ENCODE results near the gene NTM. TPM values are rescaled to one million over a fixed set of nuclear protein-coding genes. Genes with fewer than 3 reads are reported as not detected.
A peak's percentile ranks its signal among the peaks of the same experiment; 100 is the strongest.

The NTM gene
- total and polyA plus RNA-seq, 2 of the 8 experiments (the other 6 are each of a cell fraction or from before 2014, with no cell fraction given), result 13.4 to 20.0 TPM

DNA sequence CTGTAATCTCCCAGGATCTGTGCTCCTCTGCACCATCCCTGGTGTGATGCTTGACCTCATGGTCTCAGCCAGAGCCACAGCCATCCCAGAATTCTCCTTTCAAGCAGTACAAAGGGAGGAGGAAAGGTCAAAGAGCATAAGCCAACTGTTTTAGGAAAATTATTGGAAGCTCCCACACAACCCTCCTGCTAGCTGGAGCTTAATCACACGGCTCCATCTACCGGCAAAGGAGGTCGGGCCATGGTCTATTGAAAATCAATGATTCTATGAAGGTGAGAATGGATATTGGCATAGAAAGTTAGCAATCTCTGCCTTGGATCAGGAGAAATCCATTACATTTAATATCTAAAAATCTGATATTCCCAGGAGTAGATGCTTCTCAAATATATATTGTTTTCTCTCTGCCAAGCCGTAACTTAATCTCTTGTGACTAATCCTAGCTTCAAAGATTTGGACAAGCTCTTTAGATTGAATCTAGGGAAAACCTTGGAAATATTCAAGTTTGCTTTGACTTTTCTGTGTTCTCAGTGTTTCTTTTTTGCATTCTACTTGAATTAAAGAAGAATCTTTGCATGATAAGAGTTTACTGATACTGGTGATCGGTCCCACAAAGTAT is 259.6 kb downstream of the NTM start:
- Histone ChIP-seq H2BK120ac (replicated peaks; ENCODE audit: low read depth, low read length) (no peak overlapping the region), H3K9me3 (ENCODE audit: insufficient read depth in 2 of 2, low read depth in 1 of 2, low read length in 1 of 2) (no peaks in the 10 kb centered on the region; a peak in 1 of 4 replicates), H4K8ac (ENCODE audit: extremely low read depth, insufficient read depth, low read length) (no peak overlapping the region), H3K4ac (replicated peaks; ENCODE audit: insufficient read length, low read depth, low read length) (no peak overlapping the region), H4K91ac (replicated peaks; ENCODE audit: insufficient read length, low read length) (no peak overlapping the region), H3K23ac (ENCODE audit: insufficient read length) (no peak overlapping the region), H2BK12ac (ENCODE audit: low read depth, low read length) (no peak overlapping the region), H3K9ac (replicated peaks in 1 of 4; ENCODE audit: extremely low read depth in 1 of 4, low read depth in 3 of 4, low read length in 3 of 4) (no peak overlapping the region), H3K36me3 (ENCODE audit: control insufficient read depth in 2 of 4, insufficient read depth in 4 of 4, low read length in 3 of 4) (no peaks in the 10 kb centered on the region; a peak in 1 of 8 replicates), H3K79me1 (ENCODE audit: low read depth, low read length) (no peaks in the 10 kb centered on the region), H4K20me1 (replicated peaks in 1 of 2; ENCODE audit: control insufficient read depth in 1 of 2, insufficient read depth in 2 of 2, low read length in 2 of 2) (no peaks in the 10 kb centered on the region), H3K56ac (replicated peaks; ENCODE audit: insufficient read length, low read depth, low read length) (no peak overlapping the region), H3K18ac (ENCODE audit: extremely low read depth, low read length) (no peak overlapping the region), H2AFZ (ENCODE audit: low read length) (no peak overlapping the region), H3K23me2 (ENCODE audit: low read depth, low read length) (no peaks in the 10 kb centered on the region), H2BK15ac (ENCODE audit: low read length) (no peak overlapping the region), H2BK5ac (ENCODE audit: low read depth, low read length) (no peak overlapping the region), H3K4me1 (replicated peaks in 1 of 4; ENCODE audit: control insufficient read depth in 3 of 4, insufficient read depth in 4 of 4, low read length in 3 of 4) (0 out of 7 replicates have a peak, but pooled peaks cover 0 to 2% (median 0%) of the 10 kb centered on the region in 4 experiments), H3K27ac (ENCODE audit: low read depth, low read length) (no peak overlapping the region), H3K4me2 (ENCODE audit: insufficient read depth in 1 of 2, low read depth in 2 of 2, low read length in 2 of 2) (no peak overlapping the region), H2BK20ac (ENCODE audit: low read length) (no peak overlapping the region), H2AK5ac (ENCODE audit: low read depth, low read length) (no peak overlapping the region), H3K27me3 (replicated peaks in 1 of 4; ENCODE audit: control insufficient read depth in 3 of 4, extremely low read depth in 1 of 4, insufficient read depth in 3 of 4, low read length in 3 of 4) (no peaks in the 10 kb centered on the region), H4K5ac (ENCODE audit: insufficient read length, low read depth, low read length) (no peak overlapping the region), H3K14ac (ENCODE audit: insufficient read length) (no peak overlapping the region), H3K4me3 (ENCODE audit: extremely low read depth in 1 of 4, insufficient read depth in 2 of 4, low read depth in 3 of 4, low read length in 4 of 4) (no peak overlapping the region), H3K79me2 (ENCODE audit: control insufficient read depth in 1 of 2, insufficient read depth in 2 of 2, low read length in 2 of 2) (no peaks in the 10 kb centered on the region)
- TF ChIP-seq CBX5 (IDR thresholded peaks at IDR 0.05; ENCODE audit: low read depth, low read length) (no peak), TBP (IDR thresholded peaks at IDR 0.05; ENCODE audit: low read depth, low read length) (no peak), CEBPB (IDR thresholded peaks at IDR 0.05; ENCODE audit: low read depth, low read length) (no peak), RAD21 (IDR thresholded peaks at IDR 0.05 in 1 of 2, conservative IDR thresholded peaks at IDR 0.05 in 1 of 2; ENCODE audit: low read depth in 2 of 2, low read length in 2 of 2) (peak; percentile 11 to 43; a peak in 3 of 4 replicates)
- TF ChIP-seq, protein P1, sequence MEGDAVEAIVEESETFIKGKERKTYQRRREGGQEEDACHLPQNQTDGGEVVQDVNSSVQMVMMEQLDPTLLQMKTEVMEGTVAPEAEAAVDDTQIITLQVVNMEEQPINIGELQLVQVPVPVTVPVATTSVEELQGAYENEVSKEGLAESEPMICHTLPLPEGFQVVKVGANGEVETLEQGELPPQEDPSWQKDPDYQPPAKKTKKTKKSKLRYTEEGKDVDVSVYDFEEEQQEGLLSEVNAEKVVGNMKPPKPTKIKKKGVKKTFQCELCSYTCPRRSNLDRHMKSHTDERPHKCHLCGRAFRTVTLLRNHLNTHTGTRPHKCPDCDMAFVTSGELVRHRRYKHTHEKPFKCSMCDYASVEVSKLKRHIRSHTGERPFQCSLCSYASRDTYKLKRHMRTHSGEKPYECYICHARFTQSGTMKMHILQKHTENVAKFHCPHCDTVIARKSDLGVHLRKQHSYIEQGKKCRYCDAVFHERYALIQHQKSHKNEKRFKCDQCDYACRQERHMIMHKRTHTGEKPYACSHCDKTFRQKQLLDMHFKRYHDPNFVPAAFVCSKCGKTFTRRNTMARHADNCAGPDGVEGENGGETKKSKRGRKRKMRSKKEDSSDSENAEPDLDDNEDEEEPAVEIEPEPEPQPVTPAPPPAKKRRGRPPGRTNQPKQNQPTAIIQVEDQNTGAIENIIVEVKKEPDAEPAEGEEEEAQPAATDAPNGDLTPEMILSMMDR (IDR thresholded peaks at IDR 0.05; ENCODE audit: control extremely low read depth in 1 of 3, insufficient read depth in 1 of 3, low read depth in 1 of 3, low read length in 3 of 3), result peak in 2 of 3 experiments; percentile 9 to 22; a peak in 2 of 4 replicates
- ChIA-PET POLR2A (ENCODE audit: partially characterized antibody) (interaction anchor here (1.0 to 1.8 kb wide), 4 partner anchors 9 to 50 kb away, joined by 3 to 5 read pairs (median 3); no protein-coding TSS in a partner anchor), CTCF (ENCODE audit: partially characterized antibody) (interaction anchor here (1.0 to 2.1 kb wide), 11 partner anchors 9 to 58 kb away, joined by 3 to 10 read pairs (median 4); no protein-coding TSS in a partner anchor)
- 81% methylated on average over 5 of the region's 5 CpGs; no CpG with 5 or more reads in 1 of the 2 experiments for WGBS, 2 experiments (ENCODE audit: extremely low coverage in 1 of 2, insufficient coverage in 1 of 2, insufficient read length in 1 of 2, insufficient replicate concordance in 2 of 2, low coverage in 1 of 2, low lambda C conversion rate in 2 of 2, missing lambda C conversion rate in 1 of 2)
- no peak for FAIRE-seq
- DNase-seq (ENCODE audit: low read depth in 1 of 2, low spot score in 2 of 2), result no peak
